NT2/D1 (cell line): ENCODE measurements around the gene LRRC15.

Source experiments
- SUZ12 ChIP-seq: IDR thresholded peaks from 2 replicates; pipeline ENCODE4 v1.6.1; 2011; ENCODE audit not compliant: insufficient read length, insufficient read depth; ENCODE audit errors: extremely low read depth
- ZNF274 ChIP-seq: IDR thresholded peaks from 2 replicates; pipeline ENCODE4 v1.6.1; 2011; ENCODE audit warnings: mild to moderate bottlenecking, low read depth, low read length

- no peak for TF ChIP-seq ZNF274
- TF ChIP-seq SUZ12, result no peak
Measured at GRCh38 chr3:194373028-194373427, 3.5 kb upstream of the LRRC15 start.
